RWPE1 (cell line): ENCODE data around the gene MBOAT2.

Experiments
- CTCF ChIA-PET: fragments of 350-600 bp; sonication (Branson Sonifier 250); formaldehyde crosslinking; extraction: SDS; loops from one replicate; lab custom pipeline; 2021; lab: Yijun Ruan, JAX
- POLR2A ChIA-PET: fragments of 400-600 bp; formaldehyde crosslinking; extraction: SDS; loops from one replicate; lab custom pipeline; 2020; ENCODE audit warnings: antibody characterized with exemption; ENCODE audit not compliant: low non-redundant PET; lab: Yijun Ruan, JAX
- DNase-seq: peaks from one replicate; pipeline ENCODE4 v3.0.0; 2012; ENCODE audit warnings: low spot score
- H3K27ac ChIP-seq: fragments of 450-650 bp; 2 replicates; pipeline ENCODE4 v1.5.1; 2017
- TF ChIP-seq, protein P1 (sequence below): fragments of 450-650 bp; conservative IDR thresholded peaks from 2 replicates; pipeline ENCODE4 v1.5.1; 2017; ENCODE audit warnings: low read depth, mild to moderate bottlenecking

The MBOAT2 gene

DNA sequence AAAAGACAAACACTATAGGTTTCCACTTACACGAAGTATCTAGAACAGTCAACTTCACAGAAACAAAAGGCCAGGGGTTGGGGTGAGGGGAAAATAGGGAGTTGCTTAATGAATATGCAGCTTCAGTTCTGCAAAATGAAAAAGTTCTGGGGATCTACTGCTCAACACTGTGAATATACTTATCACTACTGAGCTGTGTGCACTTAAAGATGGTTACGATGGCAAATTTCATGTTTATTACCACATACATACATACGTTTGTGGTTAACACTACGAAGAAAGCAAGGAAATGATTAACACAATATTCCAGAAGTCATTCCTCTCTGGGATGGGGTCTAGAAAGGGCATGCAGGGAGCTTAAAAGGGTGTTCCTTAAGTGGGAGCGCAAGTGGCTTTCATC is 19.3 kb downstream of the MBOAT2 start:
- POLR2A ChIA-PET: no interaction called here
- no peak overlapping the region for H3K27ac ChIP-seq
- no peak for DNase-seq
- TF ChIP-seq, protein P1, sequence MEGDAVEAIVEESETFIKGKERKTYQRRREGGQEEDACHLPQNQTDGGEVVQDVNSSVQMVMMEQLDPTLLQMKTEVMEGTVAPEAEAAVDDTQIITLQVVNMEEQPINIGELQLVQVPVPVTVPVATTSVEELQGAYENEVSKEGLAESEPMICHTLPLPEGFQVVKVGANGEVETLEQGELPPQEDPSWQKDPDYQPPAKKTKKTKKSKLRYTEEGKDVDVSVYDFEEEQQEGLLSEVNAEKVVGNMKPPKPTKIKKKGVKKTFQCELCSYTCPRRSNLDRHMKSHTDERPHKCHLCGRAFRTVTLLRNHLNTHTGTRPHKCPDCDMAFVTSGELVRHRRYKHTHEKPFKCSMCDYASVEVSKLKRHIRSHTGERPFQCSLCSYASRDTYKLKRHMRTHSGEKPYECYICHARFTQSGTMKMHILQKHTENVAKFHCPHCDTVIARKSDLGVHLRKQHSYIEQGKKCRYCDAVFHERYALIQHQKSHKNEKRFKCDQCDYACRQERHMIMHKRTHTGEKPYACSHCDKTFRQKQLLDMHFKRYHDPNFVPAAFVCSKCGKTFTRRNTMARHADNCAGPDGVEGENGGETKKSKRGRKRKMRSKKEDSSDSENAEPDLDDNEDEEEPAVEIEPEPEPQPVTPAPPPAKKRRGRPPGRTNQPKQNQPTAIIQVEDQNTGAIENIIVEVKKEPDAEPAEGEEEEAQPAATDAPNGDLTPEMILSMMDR: no peak
- CTCF ChIA-PET: no interaction called here

DNA sequence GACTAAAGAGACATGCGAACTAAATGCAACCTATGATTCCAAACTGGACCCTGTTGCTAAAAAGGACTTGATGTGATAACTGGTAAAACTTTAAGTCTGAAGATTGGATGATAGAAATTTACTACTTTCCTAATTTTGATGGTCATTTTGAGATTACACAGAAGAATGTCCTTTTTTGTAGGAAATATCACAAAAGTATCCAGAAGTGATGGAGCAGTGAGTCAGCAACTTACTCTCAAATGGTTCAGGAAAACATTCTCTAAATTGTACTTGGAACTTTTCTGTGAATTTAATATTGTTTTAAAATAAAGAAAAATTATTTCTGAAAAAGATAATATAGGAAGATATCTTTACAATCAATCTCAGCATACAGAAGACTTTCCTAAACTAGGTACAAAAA is 19.9 kb downstream of the MBOAT2 start:
- DNase-seq: no peak
- TF ChIP-seq, protein P1: no peak
- H3K27ac ChIP-seq: no peak overlapping the region
- ChIA-PET CTCF (no interaction called here), POLR2A (no interaction called here)

DNA sequence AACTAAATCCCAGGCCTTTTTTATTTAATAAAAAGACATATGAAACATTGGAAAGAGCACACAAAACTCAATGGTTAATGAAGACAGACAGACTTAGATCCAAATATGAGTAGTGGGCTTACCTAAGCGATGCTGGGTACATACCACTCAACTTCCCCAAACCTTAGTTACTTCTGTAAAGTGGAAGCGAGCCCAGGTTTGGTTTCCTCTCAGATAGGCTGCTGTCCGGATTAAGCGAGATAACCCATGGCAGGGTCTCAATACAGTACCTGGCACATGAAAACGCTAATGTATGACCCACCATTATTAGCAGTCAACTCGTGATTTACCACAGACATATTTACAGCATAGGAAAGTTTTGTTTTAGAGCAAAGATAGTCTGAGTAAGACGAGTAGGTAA is 21.6 kb downstream of the MBOAT2 start:
- H3K27ac ChIP-seq: no peak overlapping the region
- DNase-seq: no peak
- ChIA-PET POLR2A (no interaction called here), CTCF (no interaction called here)
- TF ChIP-seq, protein P1: no peak

DNA sequence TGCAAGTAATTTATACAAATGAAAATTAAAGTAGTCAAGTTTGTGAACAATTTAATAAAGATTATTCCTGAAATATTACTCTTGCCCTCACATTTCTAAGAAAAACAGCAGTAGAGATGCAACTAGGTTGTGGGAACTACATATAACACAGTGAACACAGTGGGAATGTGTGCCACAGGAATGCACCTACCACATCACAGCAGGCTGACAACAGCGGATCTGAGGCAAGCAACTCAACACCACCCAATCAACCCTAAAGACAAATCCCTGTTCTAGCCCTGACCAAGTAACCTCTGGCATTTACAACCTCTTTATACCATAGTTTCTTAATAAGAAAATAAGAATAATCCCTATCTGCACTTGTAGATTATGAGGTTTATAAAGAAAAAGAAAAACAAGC is 23.4 kb downstream of the MBOAT2 start:
- ChIA-PET CTCF (no interaction called here), POLR2A (no interaction called here)
- no peak for DNase-seq
- TF ChIP-seq, protein P1: no peak
- no peak overlapping the region for H3K27ac ChIP-seq

DNA sequence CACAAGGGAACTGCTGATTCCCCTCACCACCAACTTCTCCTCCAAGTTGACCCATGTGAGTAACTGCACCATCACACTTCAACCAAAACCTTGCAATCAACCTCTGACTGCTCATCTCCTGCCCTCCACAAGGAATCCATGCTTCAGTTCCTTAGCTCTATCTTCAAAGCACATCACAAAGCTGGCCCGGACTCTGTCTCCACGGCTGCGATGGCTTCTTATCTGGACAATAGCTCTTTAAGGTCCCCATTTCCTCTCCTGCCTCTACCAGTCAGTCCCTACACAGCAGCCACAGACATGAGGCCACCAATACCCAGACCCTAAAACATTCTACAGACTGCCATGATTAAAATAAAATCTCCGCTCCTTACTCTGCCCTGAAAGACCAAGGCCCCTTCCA is 25.7 kb downstream of the MBOAT2 start:
- ChIA-PET CTCF (no interaction called here), POLR2A (no interaction called here)
- TF ChIP-seq, protein P1: no peak

DNA sequence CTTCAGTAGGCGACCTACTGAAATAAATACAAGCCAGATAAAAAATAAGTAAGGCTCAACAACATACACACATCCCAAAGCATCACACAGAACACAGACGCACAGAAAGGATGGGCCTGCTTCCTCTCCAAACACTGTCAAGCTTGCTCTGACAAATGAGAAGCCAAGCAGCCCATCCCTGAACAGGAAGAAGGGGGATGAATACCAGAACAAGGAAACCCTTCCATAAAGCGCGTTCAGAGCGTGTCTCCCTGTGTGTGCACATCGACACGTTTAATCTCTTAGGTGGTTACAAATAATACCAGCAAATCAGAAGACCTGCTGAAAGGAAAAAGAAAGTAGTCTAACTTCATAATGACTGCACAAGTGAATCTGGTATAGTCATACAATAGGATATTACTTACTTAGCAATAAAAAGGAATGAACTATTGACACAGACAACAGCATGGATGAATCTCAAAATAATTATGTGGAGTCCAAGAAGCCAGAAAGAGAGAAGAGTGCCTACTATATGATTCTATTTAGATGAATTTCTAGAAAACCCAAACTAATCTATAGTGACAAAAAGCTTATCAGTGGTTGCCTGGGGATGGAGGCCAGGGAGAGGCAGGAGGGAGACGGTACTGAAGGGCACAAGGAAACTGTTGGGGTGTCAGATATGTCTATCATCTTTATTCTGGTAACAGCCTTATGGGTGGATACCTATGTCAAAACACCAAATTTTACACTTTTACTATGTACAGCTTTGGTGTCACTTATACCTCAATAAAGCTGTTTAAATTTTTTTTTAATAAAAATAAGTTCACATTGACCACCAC is 26.8 kb downstream of the MBOAT2 start:
- no peak for DNase-seq
- no peak overlapping the region for H3K27ac ChIP-seq
- ChIA-PET POLR2A (no interaction called here), CTCF (no interaction called here)
- TF ChIP-seq, protein P1: no peak

More for the DNA sequence above, 25.7 kb downstream of the MBOAT2 start:
- H3K27ac ChIP-seq: no peak overlapping the region
- DNase-seq: no peak
